Brain microvascular endothelial cell (primary cell): ENCODE results near the gene TBX18.

Experiments used
- DNase-seq: peaks from one replicate; pipeline ENCODE4 v3.0.0-alpha.2; 2020
- H3K27ac ChIP-seq: fragments of 250-450 bp; sonication (Bioruptor Pico); 2 replicates; pipeline ENCODE4 v1.5.1; 2020; ENCODE audit warnings: mild to moderate bottlenecking, moderate library complexity
- H3K27me3 ChIP-seq: fragments of 250-450 bp; sonication (Bioruptor Pico); replicated peaks from 2 replicates; pipeline ENCODE4 v1.5.1; 2020; ENCODE audit warnings: mild to moderate bottlenecking
- H3K36me3 ChIP-seq: fragments of 250-450 bp; sonication (Bioruptor Pico); replicated peaks from 2 replicates; pipeline ENCODE4 v1.5.1; 2020; ENCODE audit warnings: mild to moderate bottlenecking
- H3K4me3 ChIP-seq: 2 replicates; pipeline ENCODE4 v1.5.1; 2011; ENCODE audit warnings: low read depth, mild to moderate bottlenecking, control low read depth, low read length, moderate library complexity
- CTCF ChIP-seq: IDR thresholded peaks from 2 replicates; pipeline ENCODE4 v1.5.1; 2011; ENCODE audit warnings: low read depth, mild to moderate bottlenecking, moderate library complexity, low read length, control low read depth, inconsistent platforms; ENCODE audit errors: missing control alignments
- in situ Hi-C: cut with HindIII; loops from 2 replicates; pipeline ENCODE4 v1.10.0; 2017; ENCODE audit warnings: low sequenced_read_pairs, low pct_ligation_motif_present

The TBX18 gene

GRCh38 chr6:84768442-84769174, 4.2 kb upstream of the TBX18 start:
- Histone ChIP-seq H3K27me3 (no peaks in the 10 kb centered on the region), H3K36me3 (no peaks in the 10 kb centered on the region), H3K27ac (peak overlapping the region; percentile 96), H3K4me3 (peak overlapping the region; percentile 52)
- no peak for TF ChIP-seq CTCF
- peak; percentile 78 for DNase-seq
- in situ Hi-C loops: no loop called here

GRCh38 chr6:84767526-84768201, 3.3 kb upstream of the TBX18 start:
- Histone ChIP-seq H3K27me3 (no peaks in the 10 kb centered on the region), H3K36me3 (peaks cover 3% of the 10 kb centered on the region), H3K27ac (peak overlapping the region; percentile 96), H3K4me3 (no peak overlapping the region)
- in situ Hi-C loops: no loop called here
- TF ChIP-seq CTCF: no peak
- DNase-seq: no peak

GRCh38 chr6:84766799-84767525, 2.6 kb upstream of the TBX18 start:
- in situ Hi-C loops: no loop called here
- Histone ChIP-seq H3K27ac (peak overlapping the region; percentile 96), H3K27me3 (no peaks in the 10 kb centered on the region), H3K4me3 (no peak overlapping the region), H3K36me3 (peaks cover 8% of the 10 kb centered on the region)
- TF ChIP-seq CTCF: no peak
- no peak for DNase-seq

GRCh38 chr6:84766118-84766798, 1.9 kb upstream of the TBX18 start:
- Histone ChIP-seq H3K27me3 (no peaks in the 10 kb centered on the region), H3K36me3 (peaks cover 10% of the 10 kb centered on the region), H3K4me3 (peak overlapping the region; percentile 9), H3K27ac (peak overlapping the region; percentile 96)
- in situ Hi-C loops: no loop called here
- DNase-seq: no peak
- TF ChIP-seq CTCF: no peak

GRCh38 chr6:84763886-84764331, 489 bp downstream of the TBX18 start:
- in situ Hi-C loops: no loop called here
- peak overlapping the region; percentile 96 for H3K27ac ChIP-seq
- peaks cover 16% of the 10 kb centered on the region for H3K36me3 ChIP-seq
- H3K27me3 ChIP-seq: no peaks in the 10 kb centered on the region
- no peak for TF ChIP-seq CTCF
- DNase-seq: no peak
- H3K4me3 ChIP-seq: peak overlapping the region; percentile 76
